ENCODE measurements around the gene NPW.

GRCh38 chr16:2058872-2059271 lies 39.3 kb downstream of the NPW start:
- no peak for TF ChIP-seq CTCF (IDR thresholded peaks at IDR 0.05; ENCODE audit: low read depth, low read length)
- no peak for TF ChIP-seq POLR2A (IDR thresholded peaks at IDR 0.05; ENCODE audit: extremely low read depth, insufficient read length)

Measured in NB4 (cell line).